HepG2 (cell line): ENCODE measurements around the gene TMEM182. TPM values are rescaled to one million over a fixed set of nuclear protein-coding genes. Genes with fewer than 3 reads are reported as not detected.

Experiments used
- ATAC-seq: fragments of 200-7000 bp; cut with Tn5 transposase; 3 replicates; pipeline ENCODE4 v1.9.1; 2020; ENCODE audit warnings: mild to moderate bottlenecking, moderate library complexity
- BruUV-seq: library from RNA; stranded (reverse); fragments of 400-500 nt; replicated peaks from 2 replicates; lab custom pipeline; 2021; lab: Mats Ljungman, UMichigan
- CTCF ChIA-PET: fragments of 300-600 bp; formaldehyde crosslinking; extraction: SDS; loops from one replicate; lab custom pipeline; 2021; ENCODE audit warnings: low total read pairs, inconsistent platforms, low intra/inter-chr PET ratio; lab: Yijun Ruan, JAX
- POLR2A ChIA-PET: fragments of 350-600 bp; sonication (Branson Sonifier 250); formaldehyde crosslinking; loops from one replicate; lab custom pipeline; 2020; ENCODE audit warnings: antibody characterized with exemption, inconsistent platforms; lab: Yijun Ruan, JAX
- DNase-seq: peaks from one replicate; pipeline ENCODE4 v3.0.0-alpha.2; 2015; ENCODE audit warnings: low spot score
- FAIRE-seq: peaks from 3 replicates; lab custom pipeline; 2011; peaks lifted over from hg19 to GRCh38; lab: Jason Lieb, UNC
- H2AFZ ChIP-seq: one replicate; pipeline ENCODE4 v1.6.1; 2011; ENCODE audit warnings: low read length, inconsistent platforms
- H3K27ac ChIP-seq: fragments of 300-600 bp; 3 replicates; pipeline ENCODE4 v1.8.0; 2011; ENCODE audit warnings: mixed run types, mild to moderate bottlenecking, mixed read lengths, low read length, inconsistent platforms; ENCODE audit not compliant: insufficient read depth; ENCODE audit errors: extremely low read length
- H3K27me3 ChIP-seq, 2 experiments: fragments of 200-600 bp in 1 of 2; 2 replicates in 1 of 2; 3 replicates in 1 of 2; pipeline versions ENCODE4 v1.6.0 to v1.8.0; 2011; ENCODE audit warnings: low read length in 2 of 2, mild to moderate bottlenecking in 2 of 2, moderate library complexity in 2 of 2, inconsistent platforms in 1 of 2; ENCODE audit not compliant: insufficient read depth in 2 of 2, control insufficient read depth in 1 of 2
- H3K36me3 ChIP-seq, 2 experiments: fragments of 200-600 bp in 1 of 2; replicated peaks in 1 of 2; 2 replicates in 1 of 2; 3 replicates in 1 of 2; pipeline versions ENCODE4 v1.5.1 to v1.8.0; 2011; ENCODE audit warnings: low read length in 2 of 2, inconsistent platforms in 1 of 2; ENCODE audit not compliant: insufficient read depth in 2 of 2, control insufficient read depth in 1 of 2
- H3K4me1 ChIP-seq: 2 replicates; pipeline ENCODE4 v1.5.1; 2012; ENCODE audit warnings: low read length, inconsistent platforms; ENCODE audit not compliant: insufficient read depth
- H3K4me2 ChIP-seq: 2 replicates; pipeline ENCODE4 v1.6.0; 2011; ENCODE audit warnings: low read depth, low read length, inconsistent platforms
- H3K4me3 ChIP-seq, 3 experiments: fragments of 200-600 bp in 1 of 3; sonication (generic), shearing (Covaris generic) in 1 of 3; replicated peaks in 1 of 3; 2 replicates each; pipeline ENCODE4 v1.5.1; 2011 to 2016; ENCODE audit warnings: low read length in 3 of 3, inconsistent platforms in 2 of 3, low read depth in 2 of 3, mild to moderate bottlenecking in 2 of 3, control low read depth in 1 of 3, mixed read lengths in 1 of 3; ENCODE audit not compliant: insufficient read depth in 1 of 3
- H3K79me2 ChIP-seq: one replicate; pipeline ENCODE4 v1.6.1; 2011; ENCODE audit warnings: low read length, inconsistent platforms; ENCODE audit not compliant: insufficient read depth
- H3K9ac ChIP-seq: 2 replicates; pipeline ENCODE4 v1.6.0; 2011; ENCODE audit warnings: mild to moderate bottlenecking, low read depth, low read length, inconsistent platforms; ENCODE audit not compliant: insufficient read depth
- H3K9me3 ChIP-seq: 2 replicates; pipeline ENCODE4 v1.5.1; 2012; ENCODE audit warnings: mild to moderate bottlenecking, low read length
- H4K20me1 ChIP-seq: 2 replicates; pipeline ENCODE4 v1.6.0; 2011; ENCODE audit warnings: inconsistent platforms, mild to moderate bottlenecking, low read length, moderate library complexity; ENCODE audit not compliant: insufficient read depth
- AGO2 ChIP-seq: fragments of 200-400 bp; formaldehyde crosslinking; optimal IDR thresholded peaks from 2 replicates; pipeline ENCODE3; 2017; ENCODE audit warnings: mild to moderate bottlenecking, low read depth, low read length, moderate library complexity
- AHDC1 ChIP-seq: sonication (generic); formaldehyde crosslinking; IDR thresholded peaks from 2 replicates; pipeline ENCODE4 v1.5.1; 2020; ENCODE audit warnings: mild to moderate bottlenecking, missing genetic modification reagents, borderline replicate concordance
- BCLAF1 ChIP-seq: fragments of 450-650 bp; IDR thresholded peaks from 2 replicates; pipeline ENCODE4 v1.6.1; 2017; ENCODE audit warnings: mild to moderate bottlenecking
- CC2D1A ChIP-seq: sonication (generic); formaldehyde crosslinking; IDR thresholded peaks from 2 replicates; pipeline ENCODE4 v1.8.1; 2023; ENCODE audit warnings: mild to moderate bottlenecking, missing genetic modification reagents
- HNRNPL ChIP-seq: fragments of 200-400 bp; formaldehyde crosslinking; IDR thresholded peaks from 2 replicates; pipeline ENCODE4 v1.6.1; 2017; ENCODE audit warnings: mild to moderate bottlenecking, low read depth, low read length
- KDM6A ChIP-seq: IDR thresholded peaks from 2 replicates; pipeline ENCODE4 v1.6.1; 2016; ENCODE audit warnings: low read depth
- MZF1 ChIP-seq: sonication (generic); formaldehyde crosslinking; IDR thresholded peaks from 2 replicates; pipeline ENCODE4 v1.8.1; 2023; ENCODE audit warnings: mild to moderate bottlenecking, missing genetic modification reagents, borderline replicate concordance
- NCOA2 ChIP-seq: sonication (generic); formaldehyde crosslinking; IDR thresholded peaks from 2 replicates; pipeline ENCODE4 v1.8.0; 2022; ENCODE audit warnings: inconsistent platforms
- ZFP90 ChIP-seq: sonication (generic); formaldehyde crosslinking; IDR thresholded peaks from 2 replicates; pipeline ENCODE4 v1.8.0; 2022; ENCODE audit warnings: missing genetic modification reagents, mild to moderate bottlenecking, inconsistent platforms, borderline replicate concordance
- ZNF136 ChIP-seq: sonication (generic); formaldehyde crosslinking; IDR thresholded peaks from 2 replicates; pipeline ENCODE4 v1.8.1; 2022; ENCODE audit warnings: low read depth, mild to moderate bottlenecking, moderate library complexity, missing genetic modification reagents
- ZNF383 ChIP-seq: sonication (generic); formaldehyde crosslinking; IDR thresholded peaks from 2 replicates; pipeline ENCODE4 v1.4.0; 2020; ENCODE audit warnings: missing genetic modification reagents, mild to moderate bottlenecking, borderline replicate concordance
- ZNF496 ChIP-seq: sonication (generic); formaldehyde crosslinking; IDR thresholded peaks from 2 replicates; pipeline ENCODE4 v1.8.1; 2023; ENCODE audit warnings: mild to moderate bottlenecking, moderate library complexity, missing genetic modification reagents; ENCODE audit not compliant: insufficient replicate concordance
- ZNF619 ChIP-seq: sonication (generic); formaldehyde crosslinking; IDR thresholded peaks from 2 replicates; pipeline ENCODE4 v1.4.0; 2020; ENCODE audit warnings: mild to moderate bottlenecking, missing genetic modification reagents
- ZNF83 ChIP-seq: sonication (generic); formaldehyde crosslinking; IDR thresholded peaks from 2 replicates; pipeline ENCODE4 v1.4.0; 2020; ENCODE audit warnings: missing genetic modification reagents, mild to moderate bottlenecking, borderline replicate concordance
- WGBS: methylation state at CpG from one replicate; pipeline ENCODE4 v1.1.6; 2017; ENCODE audit warnings: low lambda C conversion rate; 5-methylcytosine and 5-hydroxymethylcytosine counted together
- in situ Hi-C: cut with HindIII; loops from 2 replicates; pipeline ENCODE4 v1.10.0; 2017; ENCODE audit warnings: low pct_unique_long_range_greater_than_20kb; ENCODE audit not compliant: extremely low pct_ligation_motif_present
- intact Hi-C: fragments of 100-400 bp; cut with micrococcal nuclease; formaldehyde crosslinking; loops from one replicate; pipeline ENCODE4 v1.10.0; 2022; ENCODE audit not compliant: unreplicated experiment
- polyA plus RNA-seq, 8 experiments: library from polyadenylated mRNA; depleted of rRNA in 3 of 8; stranded (reverse) in 7 of 8; unstranded in 1 of 8; fragments of >200 nt; fragmentation: Illumina TruSeq in 4 of 8; extraction: Trizol in 4 of 8; gene quantifications; 2 replicates each; pipeline versions ENCODE4 v1.2.1 to v1.2.3, GENCODE V29; 2011 to 2016; ENCODE audit warnings: low read depth in 4 of 8, missing spikeins in 1 of 8, mixed read lengths in 1 of 8; ENCODE audit not compliant: insufficient read depth in 1 of 8
- total RNA-seq, 5 experiments: library from RNA; depleted of rRNA; stranded (reverse); fragments of >200 nt; fragmentation: Illumina TruSeq; extraction: Trizol; gene quantifications; 2 replicates each; pipeline ENCODE4 v1.2.3, GENCODE V29; 2016; ENCODE audit warnings: low read depth in 1 of 5

Gene TMEM182
- total and polyA plus RNA-seq, 2 of the 13 experiments (the other 11 are each of a cell fraction or from before 2014, with no cell fraction given), result 8.7 to 8.9 TPM

GRCh38 chr2:102837626-102838198, 75.9 kb downstream of the TMEM182 start:
- Histone ChIP-seq H3K27ac (no peak overlapping the region), H3K36me3 (no peaks in the 10 kb centered on the region), H3K9ac (no peak overlapping the region), H3K9me3 (no peaks in the 10 kb centered on the region), H4K20me1 (no peaks in the 10 kb centered on the region), H3K27me3 (no peaks in the 10 kb centered on the region), H3K4me2 (no peak overlapping the region), H3K4me3 (no peak overlapping the region), H3K4me1 (no peaks in the 10 kb centered on the region), H3K79me2 (no peaks in the 10 kb centered on the region), H2AFZ (no peak overlapping the region)
- BruUV-seq, result no TSS peak
- FAIRE-seq (no peak), ATAC-seq (no peak), DNase-seq (no peak)
- intact Hi-C loops, result no loop called here
- CTCF ChIA-PET, result no interaction called here
- WGBS, result 55% methylated on average over 8 of the region's 8 CpGs
- in situ Hi-C loops, result no loop called here
- POLR2A ChIA-PET, result no interaction called here
- TF ChIP-seq HNRNPL (no peak), MZF1 (CRISPR knock-in tag) (no peak), KDM6A (CRISPR knock-in tag) (no peak), BCLAF1 (no peak), ZNF136 (no peak), AHDC1 (CRISPR knock-in tag) (no peak), NCOA2 (CRISPR knock-in tag) (no peak), ZFP90 (CRISPR knock-in tag) (no peak), ZNF619 (CRISPR knock-in tag) (no peak), ZNF83 (CRISPR knock-in tag) (no peak), ZNF496 (CRISPR knock-in tag) (no peak), CC2D1A (CRISPR knock-in tag) (no peak), AGO2 (no peak), ZNF383 (CRISPR knock-in tag) (no peak)
